NCI-H2196 (cell line): Measurements from ENCODE around the gene IL1RAPL1.
"Not testable (repeated sequence)": the region's sequence is repeated elsewhere in the genome, so short reads cannot be mapped to it uniquely, and the experiment has no call there.

Experiments
- DNase-seq: peaks from one replicate; lab custom pipeline; 2025; ENCODE audit not compliant: unreplicated experiment; lab: John Stamatoyannopoulos, UW

The IL1RAPL1 gene

DNA sequence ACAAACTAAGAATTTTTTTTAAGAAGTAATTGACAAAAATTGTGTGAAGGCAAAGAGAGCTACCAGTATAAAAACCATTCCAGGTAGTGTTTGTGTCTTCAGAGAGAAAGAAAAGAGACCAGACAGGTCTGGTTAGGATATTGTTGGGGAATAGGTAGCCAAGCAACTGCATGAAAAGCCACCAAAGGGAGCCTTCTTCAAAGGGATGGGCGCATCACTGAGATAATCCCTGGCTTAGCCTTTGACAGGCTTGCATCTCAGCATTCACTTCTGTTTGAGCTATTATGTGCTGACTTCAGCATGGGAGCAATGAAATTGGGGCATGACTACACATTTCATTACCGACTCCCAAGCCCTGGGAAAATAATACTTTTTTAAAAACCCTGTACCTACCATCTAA, 496.6 kb downstream of the IL1RAPL1 start:
- no peak for DNase-seq

DNA sequence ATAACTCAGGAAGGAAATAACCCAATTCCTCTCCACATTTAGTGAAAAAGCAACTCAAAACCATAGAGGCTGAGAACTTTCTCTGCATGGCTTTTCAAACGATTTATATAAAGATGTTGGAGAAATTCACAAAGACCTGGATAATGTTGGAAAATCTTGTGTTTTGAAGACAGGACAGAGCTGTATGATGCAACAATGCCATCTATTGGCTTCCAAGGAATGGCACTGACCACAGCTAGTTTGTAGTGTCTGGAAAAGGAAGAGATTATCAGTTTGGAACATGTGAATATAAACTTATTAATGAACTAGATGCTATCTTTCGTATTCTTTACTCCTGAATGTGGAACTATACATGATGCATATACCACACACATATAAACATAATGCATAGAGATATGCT, 503.6 kb downstream of the IL1RAPL1 start:
- DNase-seq = no peak

DNA sequence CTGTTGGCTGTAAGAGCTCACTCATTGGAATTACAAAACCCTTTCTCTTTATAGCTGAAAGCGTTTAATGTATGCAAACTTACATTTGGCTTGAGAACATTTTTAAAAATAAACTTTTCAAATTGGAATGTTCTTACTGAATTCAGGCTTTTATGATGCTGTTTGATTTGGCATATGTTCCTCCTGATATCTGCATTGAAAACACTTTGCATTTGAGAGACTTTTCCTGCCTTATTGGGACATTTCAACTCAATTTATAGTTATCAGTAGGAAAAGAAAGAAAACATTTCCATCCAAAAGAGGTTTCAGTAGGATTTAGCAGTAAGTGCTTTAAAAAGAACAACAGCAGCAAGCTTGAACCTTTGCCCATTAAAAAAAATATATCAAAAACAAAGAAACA, 520.0 kb downstream of the IL1RAPL1 start:
- DNase-seq = no peak

DNA sequence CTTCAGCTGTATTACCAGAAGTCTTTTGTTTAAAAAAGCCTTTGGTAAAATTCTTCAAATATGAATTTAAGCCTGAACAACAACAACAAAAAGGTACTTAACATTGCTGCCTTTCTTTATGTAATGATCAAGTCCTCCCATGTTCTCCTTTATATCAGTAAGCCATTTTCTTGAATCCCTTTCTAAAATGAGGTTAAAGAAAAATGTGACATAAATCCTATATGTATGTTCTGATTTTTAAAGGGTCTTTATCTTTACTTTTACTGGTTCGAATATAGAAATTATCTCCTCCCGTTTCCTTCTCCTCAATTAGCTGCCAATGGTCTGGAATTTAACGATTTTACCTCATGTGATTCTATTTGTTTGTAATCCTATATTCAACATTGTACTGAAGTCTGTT, 522.8 kb downstream of the IL1RAPL1 start:
- no peak for DNase-seq

DNA sequence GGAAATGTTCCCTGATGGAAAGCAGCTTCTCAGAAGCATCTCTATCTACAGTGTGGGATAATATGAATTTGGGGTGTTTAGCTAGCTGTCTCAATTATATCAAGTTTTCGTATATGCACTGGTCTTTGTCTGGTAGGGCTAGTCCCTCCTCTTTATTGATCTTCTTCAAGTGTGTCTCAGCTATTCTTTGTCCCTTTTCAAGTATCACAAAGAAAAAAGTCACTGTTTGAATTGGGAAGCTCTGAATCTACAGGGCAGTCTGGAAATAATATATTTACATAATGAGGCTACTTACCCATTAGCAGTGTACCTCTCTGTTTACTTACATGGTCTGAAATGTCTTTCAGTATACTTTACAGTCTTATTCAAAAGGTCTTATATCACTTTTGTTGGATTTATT, 526.0 kb downstream of the IL1RAPL1 start:
- no peak for DNase-seq

DNA sequence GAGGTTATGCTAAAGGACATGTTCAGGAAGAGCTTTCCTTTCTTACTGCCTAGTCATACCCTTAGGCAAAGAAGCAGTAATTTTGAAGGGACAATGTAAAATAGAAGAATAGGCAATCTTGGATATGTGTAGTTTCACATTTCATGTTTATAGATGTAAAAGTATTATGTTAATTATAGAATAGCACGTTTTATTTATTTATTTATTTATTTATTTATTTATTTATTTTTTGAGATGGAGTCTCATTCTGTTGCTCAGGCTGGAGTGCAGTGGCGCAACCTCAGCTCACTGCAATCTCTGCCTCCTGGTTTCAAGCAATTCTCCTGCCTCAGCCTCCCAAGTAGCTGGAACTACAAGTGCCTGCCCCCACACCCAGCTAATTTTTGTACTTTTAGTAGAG, 535.6 kb downstream of the IL1RAPL1 start:
- not testable (repeated sequence) for DNase-seq

DNA sequence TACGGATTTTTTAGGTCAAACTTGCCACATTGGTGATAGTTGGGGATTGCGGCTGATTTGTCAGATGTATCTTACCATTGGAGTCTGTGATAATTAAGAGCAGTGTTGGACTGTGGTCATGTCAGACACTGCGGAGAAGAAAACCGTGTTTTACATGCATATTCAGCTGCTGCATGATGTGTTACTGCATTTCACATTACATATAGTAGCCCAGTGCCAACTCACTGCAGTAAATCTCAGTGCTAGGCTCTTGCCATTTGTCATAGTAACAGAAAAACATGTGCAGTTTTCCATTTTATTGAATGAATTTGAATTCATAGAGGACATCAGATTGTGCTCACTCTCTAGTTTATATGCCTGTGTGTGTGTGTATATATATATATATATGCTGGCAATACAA, 543.7 kb downstream of the IL1RAPL1 start:
- no peak for DNase-seq

DNA sequence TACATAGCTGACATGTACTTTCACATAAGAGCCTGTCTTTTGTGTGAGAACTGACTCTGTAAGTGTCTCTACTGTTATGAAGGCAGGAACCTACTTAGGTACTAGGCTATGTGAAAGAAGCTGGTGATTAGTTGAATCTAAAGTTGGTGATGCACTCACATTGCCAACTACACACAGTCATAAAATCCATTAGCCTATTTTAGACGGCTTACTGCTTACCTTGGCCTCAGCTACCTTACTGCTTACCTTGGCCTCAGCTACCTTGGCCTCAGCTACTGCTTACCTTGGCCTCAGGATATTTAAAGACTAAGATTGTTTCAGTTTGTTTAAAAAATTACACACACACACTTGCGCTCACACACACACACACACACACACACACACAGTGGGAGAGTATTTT, 549.7 kb downstream of the IL1RAPL1 start:
- DNase-seq = no peak

DNA sequence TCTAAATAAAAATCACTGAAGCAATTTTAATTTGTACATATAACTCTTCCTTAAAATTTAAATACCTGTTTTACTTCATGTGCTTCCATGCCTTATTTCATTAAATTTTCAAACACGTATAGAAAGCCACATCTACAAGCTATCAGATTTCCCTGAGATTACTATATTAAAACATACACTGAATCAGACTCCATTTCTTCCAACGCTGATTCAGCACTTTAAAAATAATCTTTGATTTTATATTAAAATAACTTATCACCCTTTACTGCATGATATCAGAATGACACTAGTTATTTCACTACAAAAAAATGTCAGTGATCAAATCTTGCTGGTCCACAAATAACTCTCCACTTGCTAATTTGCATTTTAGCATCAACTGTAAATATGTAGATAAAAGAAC, 550.8 kb downstream of the IL1RAPL1 start:
- DNase-seq = no peak

DNA sequence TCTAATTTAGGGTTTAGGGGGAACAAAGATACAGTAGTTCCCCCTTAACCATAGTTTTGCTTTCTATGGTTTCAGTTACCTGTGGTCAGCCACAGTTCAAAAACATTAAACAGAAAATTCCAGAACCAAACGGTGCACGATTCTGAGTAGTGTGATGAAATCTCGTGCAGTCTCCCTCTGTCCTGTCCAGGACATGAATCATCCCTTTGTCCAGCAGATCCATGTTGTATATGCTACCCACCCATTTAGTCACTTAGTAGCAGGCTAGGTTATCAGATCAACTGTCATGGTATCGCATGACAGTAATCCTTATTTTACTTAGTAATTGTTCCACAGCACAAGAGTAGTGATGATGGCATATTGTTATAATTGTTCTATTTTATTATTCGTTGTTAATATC, 556.1 kb downstream of the IL1RAPL1 start:
- no peak for DNase-seq

DNA sequence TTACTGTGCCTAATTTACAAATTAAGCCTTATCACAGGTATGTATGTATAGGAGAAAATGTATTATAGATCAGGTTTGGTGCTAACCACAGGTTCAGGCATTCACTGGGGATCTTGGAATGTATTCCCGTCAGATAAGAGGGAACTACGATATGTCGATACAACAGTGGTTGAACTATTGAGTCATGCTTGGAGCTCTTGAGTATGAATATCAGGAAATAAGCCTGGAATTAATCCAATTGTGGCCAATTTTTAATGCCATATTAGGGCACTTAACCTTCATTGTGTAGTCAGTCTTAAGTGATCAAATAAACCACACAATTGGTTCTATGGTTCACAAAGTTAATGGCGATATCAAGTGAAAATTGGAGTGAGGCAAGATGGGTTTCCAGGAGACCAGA, 556.5 kb downstream of the IL1RAPL1 start:
- DNase-seq = no peak

DNA sequence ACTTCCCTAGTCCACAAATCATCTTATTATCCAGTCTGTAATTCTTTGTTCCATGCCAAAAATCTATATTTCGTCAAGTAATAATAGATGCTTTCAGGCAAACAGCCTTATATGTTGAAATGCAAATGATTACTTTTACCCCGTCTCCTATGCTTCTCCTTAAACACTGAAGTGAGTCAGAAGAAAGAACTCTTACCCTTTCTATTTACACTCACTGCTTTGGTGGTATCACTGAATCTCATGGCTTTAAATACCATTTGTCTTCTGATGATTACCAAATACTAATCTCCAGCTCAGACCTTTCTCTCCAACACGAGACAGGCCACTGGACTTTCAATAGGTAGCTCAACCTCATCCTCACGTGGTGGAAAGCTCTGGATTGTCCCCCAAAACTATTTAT, 558.1 kb downstream of the IL1RAPL1 start:
- DNase-seq = no peak

DNA sequence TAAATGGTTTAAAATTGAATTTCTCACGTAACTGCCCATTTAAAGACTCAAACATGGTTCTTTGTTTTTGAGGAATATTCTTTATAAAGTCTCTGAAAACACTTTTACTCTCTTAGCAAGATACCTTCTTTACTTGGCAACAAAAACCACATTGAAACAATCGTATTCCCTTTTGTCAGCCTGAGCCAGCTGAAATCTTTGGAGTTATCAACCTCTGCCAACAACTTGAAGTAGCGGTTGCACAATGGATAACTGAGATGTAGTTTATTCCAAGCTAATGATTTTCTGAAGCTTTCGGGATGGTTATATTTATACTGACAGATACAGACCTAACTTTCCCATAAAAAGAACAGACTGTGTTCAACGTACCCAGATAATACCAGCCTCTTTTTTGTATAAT, 561.3 kb downstream of the IL1RAPL1 start:
- no peak for DNase-seq

DNA sequence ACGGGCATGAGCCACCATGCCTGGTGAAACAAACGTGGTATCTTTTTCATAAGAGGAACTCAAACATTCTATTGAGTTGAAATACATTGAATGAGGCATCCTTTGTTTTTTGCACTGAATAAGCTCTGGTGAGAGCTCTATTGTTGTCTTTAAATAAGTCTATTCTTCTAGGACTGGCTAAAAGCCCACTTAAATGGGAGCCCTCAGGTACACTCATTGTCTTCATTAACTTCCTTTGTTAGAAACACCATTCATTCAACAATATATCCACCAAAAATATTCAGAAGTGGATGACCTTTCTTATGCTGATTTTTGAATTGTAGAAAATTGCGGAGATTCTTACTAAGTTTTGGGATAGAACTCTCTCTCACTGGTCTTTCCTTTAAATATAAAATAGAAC, 568.0 kb downstream of the IL1RAPL1 start:
- DNase-seq = no peak

DNA sequence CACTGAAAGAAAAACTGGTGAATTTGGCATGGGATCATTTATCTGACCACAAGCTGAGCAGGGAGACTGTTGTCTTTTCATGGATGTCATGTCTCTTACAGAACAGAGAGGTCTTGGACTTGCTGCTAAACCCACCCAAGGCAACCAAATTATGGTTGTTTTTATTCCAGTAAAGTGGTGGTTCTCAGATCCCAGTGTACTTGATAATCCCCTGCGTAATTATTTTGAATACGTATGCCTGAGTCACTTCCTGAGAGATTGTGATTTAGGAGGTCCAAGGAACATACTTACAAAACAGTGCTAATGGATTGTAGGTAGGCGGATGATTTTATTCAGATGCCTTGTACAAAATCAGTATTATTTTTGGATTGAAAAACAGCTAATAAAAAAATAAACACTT, 585.6 kb downstream of the IL1RAPL1 start:
- DNase-seq = no peak

DNA sequence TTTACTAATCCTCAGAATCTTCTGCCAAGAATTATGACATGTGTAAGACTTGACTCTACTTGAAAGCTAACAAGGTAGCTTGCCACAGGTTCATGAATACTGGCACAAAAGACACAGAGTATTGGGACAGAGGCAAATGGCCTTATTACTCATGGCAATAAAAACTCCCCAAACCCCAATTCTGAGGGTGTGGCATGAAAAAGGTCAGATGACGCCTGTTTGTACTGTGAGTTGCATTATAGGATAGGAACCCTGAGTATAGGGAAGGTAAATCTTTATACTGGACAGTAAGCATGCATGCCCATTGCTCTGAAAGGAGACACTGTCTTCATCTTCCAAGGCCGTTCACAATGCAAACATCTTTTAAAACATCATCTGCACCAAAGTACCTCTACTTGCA, 600.0 kb downstream of the IL1RAPL1 start:
- DNase-seq = no peak

DNA sequence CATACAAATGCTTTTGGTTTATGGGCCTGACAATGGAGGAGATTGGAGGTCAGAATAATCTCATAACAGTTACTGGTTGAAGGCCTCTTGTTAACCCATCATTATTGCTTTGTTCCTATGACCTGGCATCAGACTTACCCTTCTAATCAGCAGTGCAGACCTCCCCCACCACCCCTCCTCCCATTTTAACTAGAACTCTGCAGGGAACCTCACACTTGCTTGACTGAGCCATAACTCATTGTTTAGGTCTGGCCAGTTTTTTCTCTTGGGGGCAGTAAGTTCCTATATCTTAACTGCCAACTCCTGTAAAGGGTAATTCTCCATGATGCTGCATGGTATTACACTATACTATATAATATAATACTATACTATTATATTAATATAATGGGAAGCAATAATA, 609.3 kb downstream of the IL1RAPL1 start:
- no peak for DNase-seq

DNA sequence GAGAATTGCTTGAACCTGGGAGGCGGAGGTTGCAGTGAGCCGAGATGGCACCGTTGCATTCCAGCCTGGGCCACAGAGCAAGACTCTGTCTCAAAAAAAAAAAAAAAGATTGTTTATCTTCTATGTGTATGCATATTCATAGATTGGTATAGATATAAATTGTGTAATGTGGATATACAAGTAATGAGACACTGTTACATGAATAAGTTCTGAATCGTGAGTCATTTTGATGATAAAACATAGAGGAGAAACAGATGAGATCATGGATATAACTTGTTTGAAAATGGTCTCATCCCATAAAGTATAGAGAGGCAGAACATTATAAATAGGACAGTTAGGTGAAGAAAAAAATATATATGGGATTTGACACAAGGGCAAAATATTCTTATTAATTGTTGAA, 628.0 kb downstream of the IL1RAPL1 start:
- no peak for DNase-seq

DNA sequence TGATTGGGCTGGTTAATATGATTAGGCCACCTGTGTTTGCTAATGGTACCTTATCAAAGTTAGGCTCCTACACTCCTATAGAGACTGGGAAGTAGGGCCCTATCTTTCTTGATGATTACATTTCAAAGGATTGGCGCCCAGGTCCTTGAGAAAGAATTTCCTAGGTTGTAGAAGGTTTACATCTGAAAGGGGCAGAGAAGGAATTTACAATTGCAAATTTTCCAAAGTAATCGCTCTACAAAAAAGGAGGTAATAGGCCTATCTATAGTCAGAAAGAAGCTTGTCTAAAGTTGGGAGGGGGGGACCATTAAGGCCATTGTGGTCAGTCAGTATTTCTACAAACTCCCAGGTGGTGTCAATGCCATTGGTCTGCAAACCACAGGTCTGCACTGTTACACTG, 638.4 kb downstream of the IL1RAPL1 start:
- no peak for DNase-seq

DNA sequence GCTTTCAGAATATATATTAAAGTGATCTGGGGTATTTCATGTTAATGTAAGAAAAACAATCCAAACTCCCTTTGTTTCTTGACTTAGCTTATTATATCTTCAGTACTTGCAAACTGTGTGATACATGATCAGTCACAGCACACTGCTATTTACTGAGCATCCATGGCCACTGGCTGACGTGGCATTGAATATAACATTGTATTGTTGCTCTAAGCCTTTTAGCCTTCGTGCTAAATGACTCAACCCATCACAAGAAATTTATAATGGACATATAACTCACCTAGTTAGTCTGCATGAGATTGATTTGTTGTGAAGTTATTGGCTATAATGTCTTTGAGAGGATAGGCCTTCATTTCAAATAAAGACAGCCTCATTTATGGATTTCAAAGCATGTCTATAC, 642.6 kb downstream of the IL1RAPL1 start:
- DNase-seq = no peak

DNA sequence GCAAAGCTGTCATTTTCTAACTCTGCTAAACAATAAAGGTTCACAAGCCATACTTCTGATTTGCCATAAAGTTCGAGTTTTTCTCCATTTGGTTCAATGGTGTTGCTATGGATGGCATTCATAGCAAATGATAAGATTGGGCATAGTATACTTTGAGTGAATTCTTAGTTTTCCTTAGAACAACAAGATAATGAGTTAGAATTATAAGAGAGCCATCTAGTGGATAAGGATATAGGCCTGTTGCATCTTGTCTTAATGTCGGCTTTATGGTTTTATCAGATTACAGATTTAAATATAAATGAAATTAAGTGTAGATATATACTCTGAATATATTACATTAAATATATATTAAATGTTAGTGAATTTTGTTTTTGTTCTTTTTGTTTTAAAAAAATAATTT, 644.6 kb downstream of the IL1RAPL1 start:
- no peak for DNase-seq

DNA sequence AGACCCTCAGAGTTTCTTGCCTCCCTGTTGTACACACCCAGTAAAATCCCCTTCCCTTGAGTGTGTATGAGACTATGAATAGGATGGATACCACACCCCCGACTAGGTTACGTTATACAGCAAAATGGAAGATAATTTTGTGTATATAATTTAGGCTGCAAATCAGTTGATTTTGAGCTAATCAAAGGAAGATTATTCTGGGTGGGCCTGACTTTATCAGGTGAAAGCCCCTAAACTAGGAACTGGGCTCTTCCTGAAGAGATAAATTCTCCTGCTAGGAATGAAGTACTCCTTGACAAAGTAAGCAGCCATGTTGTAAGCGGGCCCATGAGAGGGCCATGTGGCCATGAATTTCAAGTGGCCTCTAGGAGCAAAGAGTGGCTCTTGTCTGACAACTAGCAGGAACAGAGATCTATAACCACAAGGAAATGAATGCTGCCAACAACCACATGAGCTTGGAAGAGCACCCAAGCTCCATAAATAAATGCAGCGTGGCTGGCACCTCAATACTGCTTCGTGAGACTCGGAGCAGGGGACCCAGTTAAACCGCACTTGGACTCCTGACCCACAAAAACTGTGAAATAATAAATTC, 646.4 kb downstream of the IL1RAPL1 start:
- no peak for DNase-seq

DNA sequence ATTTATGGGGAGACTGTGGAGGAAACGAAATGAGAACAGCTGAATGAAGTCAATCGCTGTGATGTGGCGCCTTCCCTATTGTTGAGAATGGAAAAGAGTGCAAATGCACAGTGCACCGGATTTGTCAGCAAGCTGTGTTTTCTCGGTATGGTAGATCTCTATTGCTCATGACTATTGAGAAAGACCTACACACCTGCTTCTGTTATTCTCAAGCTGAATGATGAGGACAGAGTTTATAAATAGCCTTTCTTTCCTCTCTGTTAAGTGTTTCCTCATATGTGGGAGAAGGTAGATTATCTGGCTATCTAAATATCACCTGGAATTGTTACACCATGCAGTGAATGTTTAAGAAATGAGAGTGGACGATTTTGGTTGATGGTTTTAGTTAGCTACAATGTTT, 650.7 kb downstream of the IL1RAPL1 start:
- DNase-seq = no peak

DNA sequence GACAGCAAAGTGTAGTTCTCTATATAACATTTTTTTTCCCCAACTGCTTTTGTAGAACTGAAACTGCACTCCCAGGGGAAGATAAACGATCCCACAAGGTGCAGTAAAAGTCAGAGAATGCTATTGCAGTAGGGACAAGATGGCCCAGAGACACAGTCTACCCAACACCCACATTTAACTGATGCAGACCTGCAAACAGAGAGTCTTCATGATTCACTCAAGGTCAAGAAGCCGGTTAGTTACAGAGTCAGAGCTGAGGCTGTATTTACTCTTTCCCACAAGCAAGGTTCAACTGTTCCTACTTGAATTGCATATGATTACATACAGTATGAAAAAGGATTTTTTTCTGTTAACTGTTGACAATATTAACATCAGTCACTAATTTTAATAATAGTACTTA, 654.6 kb downstream of the IL1RAPL1 start:
- no peak for DNase-seq
